HepG2 (cell line): ENCODE data around the gene CCDC93.

ENCODE experiments used
- GABPB1 ChIP-seq: IDR thresholded peaks from 2 replicates; pipeline ENCODE4 v1.6.1; 2016; ENCODE audit warnings: mild to moderate bottlenecking, missing genetic modification reagents, moderate library complexity, missing compliant biosample characterization
- NFE2L1 ChIP-seq: sonication (generic); formaldehyde crosslinking; IDR thresholded peaks from 2 replicates; pipeline ENCODE4 v1.4.0; 2020; ENCODE audit warnings: missing genetic modification reagents, mild to moderate bottlenecking, borderline replicate concordance
- TF ChIP-seq, protein P1 (sequence below): sonication (generic); formaldehyde crosslinking; IDR thresholded peaks from 2 replicates; pipeline ENCODE4 v1.8.0; 2022; ENCODE audit warnings: missing genetic modification reagents, mild to moderate bottlenecking, borderline replicate concordance

GRCh38 chr2:117888897-117889296 lies 125.0 kb downstream of the CCDC93 start:
- TF ChIP-seq NFE2L1 (CRISPR knock-in tag), result no peak
- TF ChIP-seq GABPB1 (CRISPR knock-in tag), result no peak
- TF ChIP-seq, protein P1, sequence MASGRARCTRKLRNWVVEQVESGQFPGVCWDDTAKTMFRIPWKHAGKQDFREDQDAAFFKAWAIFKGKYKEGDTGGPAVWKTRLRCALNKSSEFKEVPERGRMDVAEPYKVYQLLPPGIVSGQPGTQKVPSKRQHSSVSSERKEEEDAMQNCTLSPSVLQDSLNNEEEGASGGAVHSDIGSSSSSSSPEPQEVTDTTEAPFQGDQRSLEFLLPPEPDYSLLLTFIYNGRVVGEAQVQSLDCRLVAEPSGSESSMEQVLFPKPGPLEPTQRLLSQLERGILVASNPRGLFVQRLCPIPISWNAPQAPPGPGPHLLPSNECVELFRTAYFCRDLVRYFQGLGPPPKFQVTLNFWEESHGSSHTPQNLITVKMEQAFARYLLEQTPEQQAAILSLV (CRISPR knock-in tag), result no peak
